HG03460 (cell line): ENCODE measurements around the gene HAP1.
"Not testable (repeated sequence)": the region's sequence is repeated elsewhere in the genome, so short reads cannot be mapped to it uniquely, and the experiment has no call there.

Source experiments
- ATAC-seq: cut with Tn5 transposase; IDR thresholded peaks from one replicate; pipeline ENCODE4 v1.9.1; 2021; ENCODE audit not compliant: unreplicated experiment

HAP1 gene

GRCh38 chr17:41734139-41734948 lies at the start of gene HAP1:
Gene HAP1, minus strand, starts transcription at chr17:41734643. Its CDS starts 9 bp downstream, at chr17:41734634.
- ATAC-seq, result no peak

- ATAC-seq, result no peak
Measured at GRCh38 chr17:41782142-41782541, 47.7 kb upstream of the HAP1 start.

- ATAC-seq, result no peak
Measured at GRCh38 chr17:41781404-41782110, 47.1 kb upstream of the HAP1 start.

GRCh38 chr17:41779954-41780353 lies 45.5 kb upstream of the HAP1 start:
- ATAC-seq, result no peak

- ATAC-seq, result no peak
Measured at GRCh38 chr17:41777574-41778188, 43.2 kb upstream of the HAP1 start.

- ATAC-seq, result no peak
Measured at GRCh38 chr17:41777157-41777573, 42.7 kb upstream of the HAP1 start.

GRCh38 chr17:41776262-41776900 lies 41.9 kb upstream of the HAP1 start:
- not testable (repeated sequence) for ATAC-seq

GRCh38 chr17:41775394-41776226 lies 41.2 kb upstream of the HAP1 start:
- no peak for ATAC-seq

GRCh38 chr17:41773731-41774193 lies 39.3 kb upstream of the HAP1 start:
- ATAC-seq, result no peak

GRCh38 chr17:41773190-41773588 lies 38.7 kb upstream of the HAP1 start:
- ATAC-seq, result no peak

- no peak for ATAC-seq
Measured at GRCh38 chr17:41772586-41773189, 38.2 kb upstream of the HAP1 start.

GRCh38 chr17:41772218-41772585 lies 37.8 kb upstream of the HAP1 start:
- ATAC-seq, result no peak

- no peak for ATAC-seq
Measured at GRCh38 chr17:41771389-41772206, 37.2 kb upstream of the HAP1 start.

- ATAC-seq, result no peak
Measured at GRCh38 chr17:41769985-41770384, 35.5 kb upstream of the HAP1 start.

GRCh38 chr17:41769346-41769862 lies 35.0 kb upstream of the HAP1 start:
- no peak for ATAC-seq

GRCh38 chr17:41768682-41769288 lies 34.3 kb upstream of the HAP1 start:
- no peak for ATAC-seq

GRCh38 chr17:41767324-41768042 lies 33.0 kb upstream of the HAP1 start:
- no peak for ATAC-seq

- no peak for ATAC-seq
Measured at GRCh38 chr17:41766135-41766534, 31.7 kb upstream of the HAP1 start.
